H1 (cell line): Measurements from ENCODE around the gene RTTN. TPM values are rescaled to one million over a fixed set of nuclear protein-coding genes. Genes with fewer than 3 reads are reported as not detected.

Experiments used
- CTCF ChIA-PET: fragments of 300-600 bp; sonication (Branson Sonifier 250); formaldehyde crosslinking; loops from one replicate; lab custom pipeline; 2021; ENCODE audit not compliant: partially characterized antibody; lab: Charles Lee
- POLR2A ChIA-PET: fragments of 300-600 bp; sonication (Branson Sonifier 250); formaldehyde crosslinking; loops from one replicate; lab custom pipeline; 2021; ENCODE audit warnings: inconsistent platforms; ENCODE audit not compliant: partially characterized antibody; lab: Charles Lee
- DNase-seq, 2 experiments: peaks; one replicate each; pipeline versions ENCODE4 v3.0.0 to v3.0.0-alpha.2; 2010 to 2022; ENCODE audit warnings: low spot score in 2 of 2, low read depth in 1 of 2, mixed read lengths in 1 of 2
- FAIRE-seq: peaks from 2 replicates; lab custom pipeline; 2011; peaks lifted over from hg19 to GRCh38; lab: Jason Lieb, UNC
- H2AFZ ChIP-seq: 2 replicates; pipeline ENCODE4 v1.8.1; 2012; ENCODE audit warnings: low read length, inconsistent platforms
- H2AK5ac ChIP-seq: 2 replicates; pipeline ENCODE4 v1.6.1; 2013; ENCODE audit warnings: low read depth, low read length
- H2BK120ac ChIP-seq: replicated peaks from 2 replicates; pipeline ENCODE3; 2013; ENCODE audit warnings: low read depth, low read length, inconsistent platforms
- H2BK12ac ChIP-seq: 2 replicates; pipeline ENCODE4 v1.6.1; 2013; ENCODE audit warnings: low read depth, low read length
- H2BK15ac ChIP-seq: 2 replicates; pipeline ENCODE4 v1.6.1; 2013; ENCODE audit warnings: low read length
- H2BK20ac ChIP-seq: 2 replicates; pipeline ENCODE4 v1.6.1; 2013; ENCODE audit warnings: low read length
- H2BK5ac ChIP-seq: 2 replicates; pipeline ENCODE4 v1.6.1; 2013; ENCODE audit warnings: low read depth, low read length
- H3K14ac ChIP-seq: 2 replicates; pipeline ENCODE4 v1.6.1; 2013; ENCODE audit warnings: inconsistent platforms; ENCODE audit not compliant: insufficient read length
- H3K18ac ChIP-seq: 2 replicates; pipeline ENCODE4 v1.6.1; 2013; ENCODE audit warnings: low read length; ENCODE audit errors: extremely low read depth
- H3K23ac ChIP-seq: 2 replicates; pipeline ENCODE4 v1.6.1; 2013; ENCODE audit warnings: inconsistent platforms; ENCODE audit not compliant: insufficient read length
- H3K23me2 ChIP-seq: 2 replicates; pipeline ENCODE4 v1.6.1; 2013; ENCODE audit warnings: low read depth, low read length
- H3K27ac ChIP-seq: 2 replicates; pipeline ENCODE4 v1.6.1; 2011; ENCODE audit warnings: low read depth, low read length, inconsistent platforms
- H3K27me3 ChIP-seq, 4 experiments: replicated peaks in 1 of 4; 1 replicate in 1 of 4; 2 replicates in 3 of 4; pipeline versions ENCODE4 v1.6.1 to v1.8.1; 2011 to 2013; ENCODE audit warnings: low read length in 3 of 4, mild to moderate bottlenecking in 3 of 4, inconsistent platforms in 2 of 4, mixed read lengths in 2 of 4, moderate library complexity in 1 of 4; ENCODE audit not compliant: control insufficient read depth in 3 of 4, insufficient read depth in 3 of 4; ENCODE audit errors: extremely low read depth in 1 of 4
- H3K36me3 ChIP-seq, 4 experiments: 2 replicates each; pipeline versions ENCODE4 v1.6.1 to v1.8.1; 2011 to 2013; ENCODE audit warnings: mild to moderate bottlenecking in 4 of 4, low read length in 3 of 4, moderate library complexity in 2 of 4, control low read depth in 1 of 4, inconsistent platforms in 1 of 4; ENCODE audit not compliant: insufficient read depth in 4 of 4, control insufficient read depth in 2 of 4
- H3K4ac ChIP-seq: replicated peaks from 2 replicates; pipeline ENCODE3; 2013; ENCODE audit warnings: low read length, low read depth, mixed read lengths, inconsistent platforms; ENCODE audit not compliant: insufficient read length
- H3K4me1 ChIP-seq, 4 experiments: replicated peaks in 1 of 4; 1 replicate in 1 of 4; 2 replicates in 3 of 4; pipeline versions ENCODE4 v1.6.1 to v1.8.1; 2011 to 2013; ENCODE audit warnings: low read length in 3 of 4, inconsistent platforms in 2 of 4, mixed read lengths in 1 of 4; ENCODE audit not compliant: insufficient read depth in 4 of 4, control insufficient read depth in 3 of 4
- H3K4me2 ChIP-seq, 2 experiments: 2 replicates each; pipeline versions ENCODE4 v1.6.1 to v1.8.1; 2011 to 2013; ENCODE audit warnings: low read depth in 2 of 2, low read length in 2 of 2, control low read depth in 1 of 2, inconsistent platforms in 1 of 2, mild to moderate bottlenecking in 1 of 2; ENCODE audit not compliant: insufficient read depth in 1 of 2
- H3K4me3 ChIP-seq, 4 experiments: fragments of 200-600, 300-600 bp in 1 of 4; sonication (generic), shearing (Covaris generic), sonication (Bioruptor Twin) in 1 of 4; 2 replicates each; pipeline versions ENCODE4 v1.5.1 to v1.8.1; 2011 to 2016; ENCODE audit warnings: low read length in 4 of 4, low read depth in 3 of 4, control low read depth in 2 of 4, inconsistent platforms in 2 of 4, mild to moderate bottlenecking in 2 of 4, mixed read lengths in 1 of 4, moderate library complexity in 1 of 4; ENCODE audit not compliant: insufficient read depth in 2 of 4; ENCODE audit errors: extremely low read depth in 1 of 4
- H3K56ac ChIP-seq: replicated peaks from 2 replicates; pipeline ENCODE3; 2013; ENCODE audit warnings: low read depth, mild to moderate bottlenecking, mixed read lengths, low read length, inconsistent platforms; ENCODE audit not compliant: insufficient read length
- H3K79me1 ChIP-seq: 2 replicates; pipeline ENCODE4 v1.6.1; 2013; ENCODE audit warnings: low read depth, low read length, control low read depth
- H3K79me2 ChIP-seq, 2 experiments: 2 replicates each; pipeline versions ENCODE4 v1.6.1 to v1.8.1; 2012 to 2013; ENCODE audit warnings: low read length in 2 of 2, mild to moderate bottlenecking in 2 of 2, inconsistent platforms in 1 of 2; ENCODE audit not compliant: insufficient read depth in 2 of 2, control insufficient read depth in 1 of 2
- H3K9ac ChIP-seq, 4 experiments: replicated peaks in 1 of 4; 1 replicate in 1 of 4; 2 replicates in 3 of 4; pipeline versions ENCODE4 v1.6.1 to v1.8.1; 2011 to 2013; ENCODE audit warnings: low read depth in 3 of 4, low read length in 3 of 4, control low read depth in 2 of 4, mild to moderate bottlenecking in 2 of 4, moderate library complexity in 2 of 4, inconsistent platforms in 1 of 4; ENCODE audit errors: extremely low read depth in 1 of 4
- H3K9me3 ChIP-seq, 2 experiments: 2 replicates each; pipeline versions ENCODE4 v1.6.1 to v1.8.1; 2012 to 2013; ENCODE audit warnings: mild to moderate bottlenecking in 2 of 2, moderate library complexity in 2 of 2, control low read depth in 1 of 2, inconsistent platforms in 1 of 2, low read depth in 1 of 2, low read length in 1 of 2, mixed read lengths in 1 of 2; ENCODE audit not compliant: insufficient read depth in 2 of 2
- H4K20me1 ChIP-seq, 2 experiments: replicated peaks in 1 of 2; 2 replicates each; pipeline versions ENCODE3 to v1.8.1; 2011 to 2013; ENCODE audit warnings: inconsistent platforms in 2 of 2, low read length in 2 of 2, mild to moderate bottlenecking in 1 of 2; ENCODE audit not compliant: insufficient read depth in 2 of 2, control insufficient read depth in 1 of 2
- H4K5ac ChIP-seq: 2 replicates; pipeline ENCODE4 v1.6.1; 2013; ENCODE audit warnings: low read length, low read depth, mixed read lengths, inconsistent platforms; ENCODE audit not compliant: insufficient read length
- H4K8ac ChIP-seq: 2 replicates; pipeline ENCODE4 v1.8.0; 2013; ENCODE audit warnings: mild to moderate bottlenecking, moderate library complexity, low read length, inconsistent platforms; ENCODE audit not compliant: insufficient read depth; ENCODE audit errors: extremely low read depth
- H4K91ac ChIP-seq: replicated peaks from 2 replicates; pipeline ENCODE3; 2013; ENCODE audit warnings: low read length, mixed read lengths, inconsistent platforms; ENCODE audit not compliant: insufficient read length
- RAD21 ChIP-seq, 2 experiments: IDR thresholded peaks in 1 of 2; conservative IDR thresholded peaks in 1 of 2; 2 replicates each; pipeline ENCODE4 v1.6.1; 2011; ENCODE audit warnings: low read depth in 2 of 2, low read length in 2 of 2, improper control_type of control experiment in 1 of 2, inconsistent platforms in 1 of 2, mild to moderate bottlenecking in 1 of 2, moderate library complexity in 1 of 2
- SAP30 ChIP-seq: fragments of 300-600 bp; sonication (generic); IDR thresholded peaks from 2 replicates; pipeline ENCODE4 v1.7.1; 2012; ENCODE audit warnings: low read length, moderate library complexity, mild to moderate bottlenecking, inconsistent platforms; ENCODE audit not compliant: insufficient read depth, insufficient replicate concordance
- WGBS, 2 experiments: shearing (Covaris generic) in 1 of 2; methylation state at CpG; one replicate each; pipeline versions ENCODE4 v1.1.6 to v1.1.7; 2013 to 2015; ENCODE audit warnings: low lambda C conversion rate in 2 of 2, mixed read lengths in 2 of 2, inconsistent platforms in 1 of 2, low coverage in 1 of 2, missing lambda C conversion rate in 1 of 2; ENCODE audit not compliant: insufficient replicate concordance in 2 of 2, insufficient coverage in 1 of 2, insufficient read length in 1 of 2; ENCODE audit errors: extremely low coverage in 1 of 2, missing lambda C conversion rate in 1 of 2; 5-methylcytosine and 5-hydroxymethylcytosine counted together
- polyA plus RNA-seq, 7 experiments: library from polyadenylated mRNA; depleted of rRNA in 3 of 7; stranded (reverse) in 5 of 7; unstranded in 2 of 7; fragments of >200 nt in 5 of 7; fragments of 200-250 nt in 2 of 7; gene quantifications; 1 replicate in 5 of 7; 2 replicates in 1 of 7; 4 replicates in 1 of 7; pipeline versions ENCODE4 v1.2.1 to v1.2.3, GENCODE V29; 2011 to 2013; ENCODE audit warnings: missing spikeins in 2 of 7, mixed read lengths in 2 of 7
- total RNA-seq: library from RNA; stranded (reverse); fragmentation: NEBNext Ultra II Directional; extraction: Animal tissue kit (Norgen Biotek cat#: 25700); gene quantifications from 2 replicates; pipeline ENCODE4 v1.2.1, GENCODE V29; 2021
- TF ChIP-seq, protein P1 (sequence below), 3 experiments: IDR thresholded peaks; 1 replicate in 2 of 3; 2 replicates in 1 of 3; pipeline versions ENCODE4 v1.5.1 to v1.6.1; 2011; ENCODE audit warnings: low read length in 3 of 3, mild to moderate bottlenecking in 3 of 3, inconsistent platforms in 2 of 3, low read depth in 1 of 3, moderate library complexity in 1 of 3; ENCODE audit not compliant: insufficient read depth in 1 of 3; ENCODE audit errors: control extremely low read depth in 1 of 3

Gene RTTN
- total and polyA plus RNA-seq, 2 of the 8 experiments (the other 6 are each of a cell fraction or from before 2014, with no cell fraction given), result 9.1 to 21.4 TPM

DNA sequence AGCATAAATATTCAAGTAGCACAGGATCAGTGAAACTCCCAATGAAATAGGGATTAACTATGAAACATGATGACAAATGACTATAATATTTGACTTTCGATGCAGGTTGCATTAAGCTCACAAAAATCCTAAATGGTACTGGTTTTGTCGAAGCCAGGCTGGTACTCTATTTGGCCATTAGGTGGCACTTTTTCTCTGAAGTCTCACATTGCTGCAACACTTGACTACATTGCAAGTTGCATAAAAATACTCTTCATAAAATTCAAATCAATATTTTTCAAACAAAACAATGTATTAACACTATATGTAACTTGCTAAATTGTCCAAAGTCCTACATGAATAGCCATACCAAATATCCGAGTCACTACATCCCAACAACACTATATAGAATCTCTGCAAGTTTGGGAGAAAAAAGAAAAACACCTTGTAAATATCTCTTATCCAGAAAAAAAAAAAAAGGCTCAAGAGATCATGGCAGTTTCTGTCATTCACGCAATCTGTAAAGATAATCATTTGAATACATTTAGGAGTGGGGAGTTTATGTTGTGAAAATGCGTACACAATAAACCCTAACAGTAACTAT, 9.5 kb downstream of the RTTN start:
- H3K14ac ChIP-seq, result no peak overlapping the region
- H2BK20ac ChIP-seq, result no peak overlapping the region
- H3K27me3 ChIP-seq, result peaks cover 0 to 1% (median 0%) of the 10 kb centered on the region in 4 experiments; a peak in 1 of 7 replicates
- no peaks in the 10 kb centered on the region for H3K79me2 ChIP-seq
- H2BK120ac ChIP-seq, result no peak overlapping the region
- H2BK5ac ChIP-seq, result no peak overlapping the region
- no peak overlapping the region for H3K18ac ChIP-seq
- 90% methylated on average over 5 of the region's 5 CpGs; no CpG with 5 or more reads in 1 of the 2 experiments for WGBS, 2 experiments
- H3K4me2 ChIP-seq, result no peak overlapping the region
- H3K27ac ChIP-seq, result no peak overlapping the region
- H3K4me3 ChIP-seq, result no peak overlapping the region
- no peak overlapping the region for H3K4ac ChIP-seq
- H2AK5ac ChIP-seq, result no peak overlapping the region
- H4K20me1 ChIP-seq, result peaks cover 0 to 3% of the 10 kb centered on the region in 2 experiments
- DNase-seq, result no peak
- ChIA-PET CTCF (interaction anchor here (0.6 to 4.1 kb wide), 35 partner anchors 9 to 257 kb away, joined by 3 to 84 read pairs (median 4); partner anchors contain the start of gene RTTN), POLR2A (no interaction called here)
- no peak overlapping the region for H4K8ac ChIP-seq
- peaks cover 0 to 41% (median 20%) of the 10 kb centered on the region in 4 experiments for H3K36me3 ChIP-seq
- H2BK15ac ChIP-seq, result no peak overlapping the region
- no peak overlapping the region for H2BK12ac ChIP-seq
- no peaks in the 10 kb centered on the region for H3K79me1 ChIP-seq
- no peak overlapping the region for H4K91ac ChIP-seq
- H2AFZ ChIP-seq, result no peak overlapping the region
- no peak overlapping the region for H3K9ac ChIP-seq
- H3K4me1 ChIP-seq, result no peaks in the 10 kb centered on the region
- H4K5ac ChIP-seq, result no peak overlapping the region
- no peaks in the 10 kb centered on the region; the same call in 1 of the 2 replicates for H3K23me2 ChIP-seq
- TF ChIP-seq, protein P1, sequence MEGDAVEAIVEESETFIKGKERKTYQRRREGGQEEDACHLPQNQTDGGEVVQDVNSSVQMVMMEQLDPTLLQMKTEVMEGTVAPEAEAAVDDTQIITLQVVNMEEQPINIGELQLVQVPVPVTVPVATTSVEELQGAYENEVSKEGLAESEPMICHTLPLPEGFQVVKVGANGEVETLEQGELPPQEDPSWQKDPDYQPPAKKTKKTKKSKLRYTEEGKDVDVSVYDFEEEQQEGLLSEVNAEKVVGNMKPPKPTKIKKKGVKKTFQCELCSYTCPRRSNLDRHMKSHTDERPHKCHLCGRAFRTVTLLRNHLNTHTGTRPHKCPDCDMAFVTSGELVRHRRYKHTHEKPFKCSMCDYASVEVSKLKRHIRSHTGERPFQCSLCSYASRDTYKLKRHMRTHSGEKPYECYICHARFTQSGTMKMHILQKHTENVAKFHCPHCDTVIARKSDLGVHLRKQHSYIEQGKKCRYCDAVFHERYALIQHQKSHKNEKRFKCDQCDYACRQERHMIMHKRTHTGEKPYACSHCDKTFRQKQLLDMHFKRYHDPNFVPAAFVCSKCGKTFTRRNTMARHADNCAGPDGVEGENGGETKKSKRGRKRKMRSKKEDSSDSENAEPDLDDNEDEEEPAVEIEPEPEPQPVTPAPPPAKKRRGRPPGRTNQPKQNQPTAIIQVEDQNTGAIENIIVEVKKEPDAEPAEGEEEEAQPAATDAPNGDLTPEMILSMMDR (IDR thresholded peaks at IDR 0.05; ENCODE audit: control extremely low read depth in 1 of 3, insufficient read depth in 1 of 3, low read depth in 1 of 3, low read length in 3 of 3), result peak in 2 of 3 experiments; percentile 71 to 73; a peak in 3 of 4 replicates
- TF ChIP-seq RAD21 (IDR thresholded peaks at IDR 0.05 in 1 of 2, conservative IDR thresholded peaks at IDR 0.05 in 1 of 2; ENCODE audit: low read depth in 2 of 2, low read length in 2 of 2) (peak; percentile 76 to 81), SAP30 (no peak)
- no peaks in the 10 kb centered on the region for H3K9me3 ChIP-seq
- H3K56ac ChIP-seq, result no peak overlapping the region
- no peak overlapping the region for H3K23ac ChIP-seq
- peak; percentile 50 for FAIRE-seq
